Erythroblast (primary cell): ENCODE data around the gene LY6G5B.

Experiments used
- DNase-seq, 2 experiments: peaks; one replicate each; lab custom pipeline; 2025; lab: John Stamatoyannopoulos, UW
- GATA1 ChIP-seq: IDR thresholded peaks from 2 replicates; pipeline ENCODE4 v1.6.1; 2011; ENCODE audit warnings: low read depth, mild to moderate bottlenecking, control low read depth, low read length, moderate library complexity
- POLR2A ChIP-seq: IDR thresholded peaks from 2 replicates; pipeline ENCODE4 v1.6.1; 2011; ENCODE audit warnings: mild to moderate bottlenecking, low read length

LY6G5B gene

GRCh38 chr6:31712296-31712695 lies 42.5 kb downstream of the LY6G5B start:
- TF ChIP-seq POLR2A (no peak), GATA1 (no peak)
- no peak for DNase-seq

- DNase-seq: no peak
- TF ChIP-seq GATA1: no peak
- no peak for TF ChIP-seq POLR2A
These were observed 43.7 kb downstream of the LY6G5B start for GRCh38 chr6:31713465-31713864.

- TF ChIP-seq GATA1: no peak
- TF ChIP-seq POLR2A: no peak
- no peak for DNase-seq
These were observed 44.4 kb downstream of the LY6G5B start for GRCh38 chr6:31713991-31714684.

- TF ChIP-seq POLR2A (no peak), GATA1 (no peak)
- DNase-seq: no peak
These were observed 45.5 kb downstream of the LY6G5B start, which contains the start of gene LY6G6D for GRCh38 chr6:31715022-31715958. TSS of gene LY6G6D (plus strand) at chr6:31715348. CDS start at chr6:31715356, 8 bp downstream.

GRCh38 chr6:31717499-31718222 lies 47.9 kb downstream of the LY6G5B start:
- no peak for TF ChIP-seq POLR2A
- TF ChIP-seq GATA1: no peak
- DNase-seq: no peak

GRCh38 chr6:31718265-31718664 lies 48.5 kb downstream of the LY6G5B start:
- TF ChIP-seq GATA1 (no peak), POLR2A (no peak)
- no peak for DNase-seq

GRCh38 chr6:31719001-31719400 lies 49.2 kb downstream of the LY6G5B start:
- no peak for TF ChIP-seq GATA1
- no peak for TF ChIP-seq POLR2A
- no peak for DNase-seq

- DNase-seq: no peak
- TF ChIP-seq GATA1: no peak
- no peak for TF ChIP-seq POLR2A
These were observed 50.5 kb downstream of the LY6G5B start for GRCh38 chr6:31720196-31720770.

- TF ChIP-seq GATA1 (no peak), POLR2A (no peak)
- no peak for DNase-seq
These were observed 51.7 kb downstream of the LY6G5B start, which contains the start of gene LY6G6C for GRCh38 chr6:31721351-31722020. TSS of gene LY6G6C (minus strand) at chr6:31721746. CDS start at chr6:31721679, 67 bp downstream.

- no peak for TF ChIP-seq GATA1
- TF ChIP-seq POLR2A: no peak
- no peak for DNase-seq
These were observed 52.4 kb downstream of the LY6G5B start for GRCh38 chr6:31722173-31722572.
